Heart right ventricle (tissue), 16 donors: ENCODE measurements around the gene TCF4. TPM values are rescaled to one million over a fixed set of nuclear protein-coding genes. Genes with fewer than 3 reads are reported as not detected.

Experiments used
- ATAC-seq, 8 donors: fragments of 200-7000 bp; cut with Tn5 transposase; one replicate each; pipeline ENCODE4 v1.9.1; 2020; ENCODE audit warnings: mild to moderate bottlenecking in 8 of 8, moderate library complexity in 8 of 8, moderate number of reproducible peaks in 1 of 8
- DNase-seq, 2 donors: peaks; one replicate each; pipeline ENCODE4 v3.0.0-alpha.2; 2020
- H3K27ac ChIP-seq, 10 donors: fragments of 200-600 bp; sonication (generic) in 2 of 10; one replicate each; pipeline versions ENCODE4 v1.5.0 to v1.8.0; 2020 to 2022; ENCODE audit warnings: mild to moderate bottlenecking in 3 of 10
- H3K27me3 ChIP-seq, 7 donors: fragments of 200-600 bp; one replicate each; pipeline ENCODE4 v1.8.0; 2021 to 2022; ENCODE audit warnings: mild to moderate bottlenecking in 2 of 7
- H3K36me3 ChIP-seq, 9 donors: fragments of 200-600 bp; sonication (generic) in 1 of 9; one replicate each; pipeline versions ENCODE4 v1.5.0 to v1.8.0; 2020 to 2022; ENCODE audit warnings: mild to moderate bottlenecking in 2 of 9
- H3K4me1 ChIP-seq, 9 donors: fragments of 200-600 bp; sonication (generic) in 1 of 9; one replicate each; pipeline versions ENCODE4 v1.5.0 to v1.8.0; 2020 to 2022; ENCODE audit warnings: mild to moderate bottlenecking in 4 of 9
- H3K4me3 ChIP-seq, 10 donors: fragments of 200-600 bp; sonication (generic) in 2 of 10; one replicate each; pipeline versions ENCODE4 v1.5.0 to v1.8.0; 2020 to 2022; ENCODE audit warnings: mild to moderate bottlenecking in 7 of 10, moderate library complexity in 2 of 10
- H3K9me3 ChIP-seq, 11 donors: fragments of 200-600 bp in 10 of 11; sonication (generic) in 2 of 11; one replicate each; pipeline versions ENCODE4 v1.5.0 to v1.8.0; 2013 to 2022; ENCODE audit warnings: mild to moderate bottlenecking in 2 of 11, control low read depth in 1 of 11, moderate library complexity in 1 of 11
- CTCF ChIP-seq, 9 donors: fragments of 200-600 bp; sonication (generic) in 2 of 9; IDR thresholded peaks; one replicate each; pipeline versions ENCODE4 v1.5.0 to v1.8.0; 2021 to 2022; ENCODE audit warnings: antibody characterized with exemption in 9 of 9, mild to moderate bottlenecking in 5 of 9, moderate library complexity in 1 of 9
- WGBS, 2 donors: extraction: QIAGEN DNeasy Blood & Tissue Kit; methylation state at CpG; one replicate each; pipeline ENCODE4 v1.1.7; 2013; ENCODE audit warnings: inconsistent platforms in 1 of 2; 5-methylcytosine and 5-hydroxymethylcytosine counted together
- intact Hi-C, 10 donors: fragments of 100-400 bp; cut with DNase I; formaldehyde crosslinking; loops; one replicate each; pipeline versions ENCODE4 v1.11.1 to v1.14.2; 2022
- polyA plus RNA-seq, 2 donors: library from polyadenylated mRNA; stranded (reverse); fragments of 200-250 nt; gene quantifications; one replicate each; pipeline ENCODE4 v1.2.3, GENCODE V29; 2013
- total RNA-seq, 10 donors: library from RNA; stranded (reverse); fragmentation: NEBNext Ultra II Directional in 3 of 10; extraction: Animal tissue kit (Norgen Biotek cat#: 25700) in 3 of 10; gene quantifications; one replicate each; pipeline versions ENCODE4 v1.2.1 to v1.2.4, GENCODE V29; 2021 to 2023
- donor health status: Arrhythmogenic right ventricular cardiomyopathy.
- donor health status: ischemic (EF 13 %, LVEDD 7.1; RV severe dilation, severe dysfunction).
- donor health status: healthy with polysubstance abuse.
- donor health status: DM: no; HTN: yes; CAD: no.
- donor health status: DM: no; HTN: no; CAD: no.
- donor health status: ischemic (EF 25% LVEDD 6.9; RV normal size, moderate dysfunction).
- donor health status: ischemic (EF 25% LVEDD 5.7; RV mildly dilated, moderate dysfunction).
- donor health status: healthy.
- donor health status: DM: yes; HTN: yes; CAD: no.
- donor health status: Ischemic cardiomyopathy.
- donor health status: ischemic (EF 35%, LVEDD 5.7; RV mildly dilated, moderate dysfunction).
- donor health status: nonischemic (EF 11% LVEDD 7.7; RV severe dilation, severe dysfunction).
- donor health status: DM: yes; HTN: yes; CAD: no.
- donor health status: PGD.
- donor health status: ischemic (EF 29% LVEDD 5.4; RV normal size, mild dysfunction).
- donor health status: nonischemic (EF 23%, LVEDD 6.1; RV moderate dilation, normal function).

Gene TCF4
- total and polyA plus RNA-seq, 12 donors: 12.6 to 90.1 (median 65.5) TPM

DNA sequence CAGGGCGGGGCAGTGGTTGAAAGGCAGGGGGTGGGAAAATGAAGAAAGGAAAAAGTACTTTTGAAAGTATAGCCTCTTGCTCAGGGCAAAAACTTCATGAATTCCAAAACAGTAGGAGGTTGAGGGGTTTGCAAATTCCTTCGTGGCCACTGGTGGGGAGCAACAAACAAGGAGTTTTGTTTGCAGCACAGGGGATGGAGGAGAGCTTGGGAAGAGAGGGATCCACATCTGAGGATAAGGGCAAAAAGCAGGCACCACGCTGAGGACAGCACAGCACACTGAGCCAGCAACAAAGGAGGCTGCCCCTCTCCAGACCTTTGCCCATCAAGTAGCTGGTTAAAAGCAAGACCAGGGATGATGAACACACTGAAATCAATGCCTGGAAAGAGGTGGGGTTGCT is 148.9 kb downstream of the TCF4 start:
- 90 to 91% methylated on average over 3 of the region's 3 CpGs for WGBS, 2 donors
- TF ChIP-seq CTCF (IDR thresholded peaks at IDR 0.05): no peak
- DNase-seq (no peak), ATAC-seq (no peak)
- Histone ChIP-seq H3K36me3 (no peaks in the 10 kb centered on the region), H3K9me3 (no peaks in the 10 kb centered on the region), H3K27me3 (no peaks in the 10 kb centered on the region), H3K27ac (no peak overlapping the region), H3K4me1 (peaks cover 0 to 55% (median 7%) of the 10 kb centered on the region in 9 donors), H3K4me3 (no peak overlapping the region)
- intact Hi-C loops: no loop called here

- H3K27me3 ChIP-seq: no peaks in the 10 kb centered on the region
- H3K4me1 ChIP-seq: peaks cover 0 to 49% (median 11%) of the 10 kb centered on the region in 9 donors
- no peak overlapping the region for H3K4me3 ChIP-seq
- ATAC-seq (peak in 3 of 8 donors; percentile 16 to 61 (median 28)), DNase-seq (no peak)
- H3K9me3 ChIP-seq: no peaks in the 10 kb centered on the region
- no peaks in the 10 kb centered on the region for H3K36me3 ChIP-seq
- TF ChIP-seq CTCF (IDR thresholded peaks at IDR 0.05): no peak
- intact Hi-C loops: no loop called here
- H3K27ac ChIP-seq: peak overlapping the region in 1 of 10 donors; percentile 39
- WGBS, 2 donors: 73 to 86% methylated on average over 1 of the region's 1 CpG
Observed at GRCh38 chr18:55435592-55435991, 152.4 kb downstream of the TCF4 start.

GRCh38 chr18:55433648-55434047 is 154.3 kb downstream of the TCF4 start:
- no peaks in the 10 kb centered on the region for H3K27me3 ChIP-seq
- no peak for TF ChIP-seq CTCF (IDR thresholded peaks at IDR 0.05)
- H3K36me3 ChIP-seq: no peaks in the 10 kb centered on the region
- no peak overlapping the region for H3K4me3 ChIP-seq
- H3K27ac ChIP-seq: no peak overlapping the region
- no peaks in the 10 kb centered on the region for H3K9me3 ChIP-seq
- intact Hi-C loops: no loop called here
- peaks cover 0 to 57% (median 17%) of the 10 kb centered on the region in 9 donors for H3K4me1 ChIP-seq
- ATAC-seq (no peak), DNase-seq (no peak)
- 42 to 56% methylated on average over 5 of the region's 5 CpGs for WGBS, 2 donors

DNA sequence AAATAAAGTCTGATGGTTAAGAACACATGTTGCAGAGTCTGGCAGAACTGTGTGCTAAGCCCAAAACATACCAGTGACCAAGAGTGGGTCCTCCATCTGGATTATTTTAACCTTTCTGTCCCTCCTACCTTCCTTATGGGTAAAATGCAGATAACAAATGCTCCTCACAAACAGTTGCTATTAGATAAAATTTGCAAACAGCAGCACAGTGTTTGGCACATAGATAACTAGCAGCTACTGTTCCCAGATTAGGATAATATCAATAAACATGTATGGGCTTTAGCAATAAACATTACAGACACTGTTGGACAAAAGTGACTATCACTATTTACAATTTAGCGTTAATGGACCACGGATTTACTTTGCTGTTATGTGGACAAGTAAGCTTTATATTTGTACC is 154.9 kb downstream of the TCF4 start:
- H3K36me3 ChIP-seq: no peaks in the 10 kb centered on the region
- no peak for TF ChIP-seq CTCF (IDR thresholded peaks at IDR 0.05)
- no peak overlapping the region for H3K4me3 ChIP-seq
- no peaks in the 10 kb centered on the region for H3K9me3 ChIP-seq
- DNase-seq: no peak
- H3K27ac ChIP-seq: no peak overlapping the region
- peaks cover 0 to 62% (median 17%) of the 10 kb centered on the region in 9 donors for H3K4me1 ChIP-seq
- ATAC-seq: no peak
- WGBS, 2 donors: 40 to 54% methylated on average over 2 of the region's 2 CpGs
- intact Hi-C loops: no loop called here
- H3K27me3 ChIP-seq: no peaks in the 10 kb centered on the region
